ENCODE measurements around the gene IRF5.
"Not testable (repeated sequence)": the region's sequence is repeated elsewhere in the genome, so short reads cannot be mapped to it uniquely, and the experiment has no call there.

IRF5 gene

GRCh38 chr7:128906001-128906765, 31.5 kb upstream of the IRF5 start:
- DNase-seq (ENCODE audit: low read depth in 2 of 2) = no peak

- no peak for DNase-seq (ENCODE audit: low read depth in 2 of 2)
Observed at GRCh38 chr7:128906766-128907559, 30.8 kb upstream of the IRF5 start.

DNA sequence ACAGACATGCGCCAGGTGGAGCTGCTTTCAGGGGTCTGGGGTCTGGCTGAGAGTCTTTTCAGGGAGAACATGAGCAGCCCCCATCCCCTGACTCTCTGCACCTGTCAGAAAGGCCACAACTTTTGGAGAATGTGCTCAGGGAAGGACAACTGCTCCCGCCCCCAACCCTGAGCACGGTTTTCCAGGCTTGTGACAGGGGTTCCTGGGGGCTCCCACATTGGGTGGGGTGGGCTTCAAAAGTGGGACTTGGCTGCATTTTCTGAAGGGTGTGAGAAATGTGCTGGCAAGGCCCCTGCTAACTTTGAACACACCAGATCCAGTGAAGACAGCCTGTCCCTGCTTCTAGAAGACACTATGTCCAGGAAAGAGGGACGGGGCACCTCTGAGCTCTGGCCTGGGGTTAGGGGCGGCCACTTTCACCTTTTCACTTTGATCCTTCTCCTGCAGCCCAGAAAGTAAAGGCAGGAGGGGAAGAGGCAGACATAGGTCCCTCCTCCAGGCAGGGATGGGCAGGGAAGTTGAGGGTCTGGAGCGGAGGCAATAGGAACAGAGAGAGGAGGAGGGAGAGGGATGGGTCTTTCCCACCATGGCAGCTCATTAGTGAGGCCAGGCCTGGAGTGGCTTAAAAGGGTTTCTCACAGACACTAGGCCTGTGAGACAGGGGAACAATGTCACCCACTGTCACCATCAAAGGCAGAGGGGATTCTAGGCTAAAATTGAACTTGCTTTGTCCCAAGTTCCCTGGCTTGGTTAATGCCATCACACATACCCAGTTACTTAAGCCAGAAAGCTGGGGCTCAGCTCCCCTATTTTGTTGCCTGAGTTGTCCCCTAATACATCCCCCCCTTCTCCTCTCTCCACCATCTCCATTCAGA, 28.7 kb upstream of the IRF5 start:
- no peak for DNase-seq (ENCODE audit: low read depth in 2 of 2)

GRCh38 chr7:128909625-128910568, 27.8 kb upstream of the IRF5 start:
- DNase-seq (ENCODE audit: low read depth in 2 of 2) = no peak

GRCh38 chr7:128910569-128910945, 27.2 kb upstream of the IRF5 start, which contains the start of gene KCP:
KCP (minus strand) TSS chr7:128910709; CDS start chr7:128910676, 33 bp downstream.
- no peak for DNase-seq (ENCODE audit: low read depth in 2 of 2)

GRCh38 chr7:128911423-128912031, 26.2 kb upstream of the IRF5 start:
- no peak for DNase-seq (ENCODE audit: low read depth in 2 of 2)

DNA sequence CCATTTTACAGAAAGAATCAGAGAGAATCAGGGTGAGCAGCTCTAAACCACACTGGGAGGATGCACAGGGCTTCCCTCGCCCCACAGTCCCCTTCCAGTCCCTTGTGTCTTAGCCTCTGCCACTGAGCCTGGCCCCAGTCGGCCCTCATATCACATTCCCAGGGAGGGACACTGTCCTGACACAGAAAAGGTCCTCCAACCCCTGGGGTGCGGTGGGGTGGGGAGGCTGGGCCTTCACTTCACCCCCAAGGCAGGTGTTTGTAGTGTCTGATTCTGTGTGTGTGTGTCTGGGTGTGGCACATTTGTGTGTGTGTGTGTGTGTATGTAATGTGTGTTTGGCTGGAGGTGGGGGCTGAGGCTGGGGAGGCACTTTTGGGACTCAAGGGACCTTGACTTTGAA, 25.4 kb upstream of the IRF5 start:
- no peak for DNase-seq (ENCODE audit: low read depth in 2 of 2)

DNA sequence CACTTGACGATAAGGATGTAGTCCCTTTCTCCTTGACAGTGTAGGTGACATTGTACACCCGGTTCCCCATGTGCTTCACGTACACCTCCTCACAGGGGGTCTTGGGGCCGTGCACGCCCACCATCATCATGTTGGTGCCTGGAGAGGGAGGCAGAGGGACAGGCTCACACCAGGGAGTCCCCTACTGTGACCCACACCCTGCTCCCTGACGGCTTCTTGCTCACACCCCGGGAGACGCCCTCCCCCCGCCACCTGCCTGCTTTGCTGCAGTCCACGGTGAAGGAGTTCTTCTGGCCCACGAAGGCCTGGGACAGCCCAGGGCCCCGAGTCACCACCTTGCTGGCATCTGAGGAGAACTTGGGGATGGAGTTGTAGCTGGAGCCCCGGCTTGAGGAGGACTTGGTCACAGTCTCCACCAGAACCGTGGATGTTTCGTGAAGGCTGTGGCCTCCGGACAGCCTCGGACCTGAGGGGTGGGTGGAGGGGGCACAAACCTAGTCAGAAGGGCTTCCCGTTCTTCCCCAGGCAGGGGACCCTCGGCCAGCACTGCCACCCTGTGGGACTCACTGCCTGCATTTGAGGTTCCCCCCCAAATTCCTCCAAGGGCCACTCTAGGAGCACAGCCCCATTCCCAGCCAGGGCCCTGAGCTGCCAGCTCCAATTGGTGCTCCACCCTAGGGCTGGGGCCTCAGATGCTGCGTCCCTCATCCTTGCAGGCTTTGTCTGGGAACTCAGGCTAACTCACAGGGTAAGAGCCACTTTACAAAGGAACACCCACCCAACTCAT, 24.8 kb upstream of the IRF5 start:
- not testable (repeated sequence) for DNase-seq (ENCODE audit: low read depth in 2 of 2)

GRCh38 chr7:128913870-128914565, 23.7 kb upstream of the IRF5 start:
- no peak for DNase-seq (ENCODE audit: low read depth in 2 of 2)

GRCh38 chr7:128914566-128915151, 23.1 kb upstream of the IRF5 start:
- DNase-seq (ENCODE audit: low read depth in 2 of 2) = no peak

- DNase-seq (ENCODE audit: low read depth in 2 of 2) = no peak
Observed at GRCh38 chr7:128915271-128915819, 22.4 kb upstream of the IRF5 start.

GRCh38 chr7:128915841-128916642, 21.7 kb upstream of the IRF5 start:
- DNase-seq (ENCODE audit: low read depth in 2 of 2) = no peak

DNA sequence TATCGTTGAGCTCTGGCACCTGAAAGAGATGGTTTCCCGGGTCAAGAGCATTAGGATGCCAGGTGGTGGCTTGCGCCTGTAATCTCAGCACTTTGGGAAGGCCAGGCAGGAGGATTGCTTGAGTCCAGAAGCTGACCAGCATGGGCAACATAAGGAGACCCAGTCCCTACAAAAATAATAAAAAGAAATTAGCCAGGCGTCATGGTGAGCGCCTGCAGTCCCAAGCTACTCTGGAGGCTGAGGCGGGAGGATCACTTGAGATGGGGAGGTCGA, 21.1 kb upstream of the IRF5 start:
- DNase-seq (ENCODE audit: low read depth in 2 of 2) = no peak

DNA sequence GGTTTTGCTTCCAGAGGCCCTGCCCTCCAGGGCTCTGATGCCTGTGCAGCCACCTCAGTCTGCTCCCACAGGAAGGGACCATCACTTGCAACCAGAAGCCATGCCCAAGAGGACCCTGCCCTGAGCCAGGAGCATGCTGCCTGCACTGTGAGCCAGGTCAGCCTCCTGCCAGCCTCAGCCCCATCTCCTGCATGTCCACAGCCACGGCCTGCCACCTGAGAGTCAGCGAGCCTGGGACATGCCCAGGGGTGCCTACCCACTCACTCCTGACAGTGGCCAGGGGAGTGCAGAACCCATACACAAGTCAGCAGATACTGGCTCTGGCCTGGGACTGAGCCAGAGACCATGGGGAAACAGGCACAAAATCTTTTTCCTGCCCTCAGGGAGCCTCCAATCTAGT, 20.6 kb upstream of the IRF5 start:
- DNase-seq (ENCODE audit: low read depth in 2 of 2) = no peak

GRCh38 chr7:128918016-128918665, 19.6 kb upstream of the IRF5 start:
- DNase-seq (ENCODE audit: low read depth in 2 of 2) = no peak

- DNase-seq (ENCODE audit: low read depth in 2 of 2) = no peak
Observed at GRCh38 chr7:128919241-128919640, 18.5 kb upstream of the IRF5 start.
